Measurements from ENCODE around the gene CISH.

Gene CISH

GRCh38 chr3:50612234-50612882 lies 784 bp upstream of the CISH start:
- DNase-seq, result no peak

GRCh38 chr3:50610992-50611463 lies 546 bp downstream of the CISH start:
- DNase-seq, result no peak

DNA sequence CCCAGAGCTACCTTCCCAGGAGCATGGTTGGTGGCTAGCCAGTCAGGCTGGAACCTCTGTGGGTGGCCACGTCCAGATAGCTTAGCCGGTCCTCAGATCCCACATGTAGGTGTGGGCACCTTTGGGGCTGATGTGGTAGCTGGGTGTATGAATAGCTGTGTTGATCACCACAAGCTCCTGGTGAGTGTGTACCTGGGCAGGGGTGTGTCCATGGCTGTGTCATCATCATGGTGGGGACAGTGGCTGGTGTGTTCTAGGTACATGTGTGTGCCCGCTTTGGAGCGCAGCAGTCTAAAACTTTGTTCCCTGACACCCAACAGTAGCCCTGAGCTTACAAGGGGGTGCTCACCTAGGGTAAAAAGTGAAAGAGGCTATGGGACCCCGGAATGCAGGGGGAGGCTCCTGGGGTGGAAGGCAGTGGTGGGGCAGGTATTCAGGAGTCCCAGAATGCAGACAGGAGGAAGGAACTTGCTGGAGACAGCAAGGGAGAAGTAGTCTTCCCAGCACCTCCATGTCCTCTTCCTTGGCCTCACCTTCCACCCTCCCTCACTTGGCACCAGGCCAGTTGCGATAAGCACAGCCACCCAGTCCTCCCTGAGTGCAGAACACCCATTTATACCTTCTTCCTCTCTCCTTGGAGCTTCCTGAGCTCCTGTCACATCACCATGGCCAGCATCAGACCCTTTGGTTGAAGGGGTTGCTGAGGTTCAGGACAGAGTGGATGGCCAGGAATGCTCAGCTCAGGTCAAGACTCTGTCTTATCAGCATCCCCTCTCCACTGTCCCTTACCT lies 1.2 kb downstream of the CISH start:
- no peak for DNase-seq

- DNase-seq, result no peak
Measured at GRCh38 chr3:50609763-50610085, 1.9 kb downstream of the CISH start.

DNA sequence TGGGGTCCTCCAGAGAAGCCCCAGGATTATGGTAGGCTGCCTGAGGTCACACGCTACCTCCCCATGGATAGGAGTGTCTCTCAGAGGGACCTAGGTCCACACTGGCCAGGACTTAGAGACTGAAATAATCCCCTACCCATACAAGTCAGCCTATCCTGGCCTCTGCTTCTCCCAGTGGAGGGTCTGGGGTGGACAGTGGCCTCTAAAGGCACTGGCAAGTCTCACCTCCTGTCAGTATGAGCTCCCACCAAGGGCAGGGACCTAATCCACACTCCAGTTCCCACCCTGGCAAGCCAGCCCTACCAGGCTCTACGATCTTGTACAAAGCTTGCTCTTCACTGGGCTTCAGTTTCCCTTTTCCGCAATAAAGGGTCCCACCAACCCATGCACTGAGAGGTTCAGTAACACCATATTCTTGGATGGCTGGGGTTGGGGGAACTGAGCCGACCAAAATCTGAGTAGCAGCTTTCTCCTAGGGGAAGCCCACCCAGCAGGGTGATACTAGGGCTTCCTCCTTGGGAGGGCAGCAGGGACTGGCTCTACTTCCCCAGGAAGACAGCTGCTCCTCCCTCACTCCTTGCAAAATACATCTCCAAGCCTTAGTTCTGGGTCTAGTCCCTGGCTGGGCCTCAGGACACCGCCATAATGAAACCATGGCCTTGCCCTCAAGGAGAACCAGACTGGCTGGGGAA lies 2.4 kb downstream of the CISH start:
- DNase-seq, result no peak

DNA sequence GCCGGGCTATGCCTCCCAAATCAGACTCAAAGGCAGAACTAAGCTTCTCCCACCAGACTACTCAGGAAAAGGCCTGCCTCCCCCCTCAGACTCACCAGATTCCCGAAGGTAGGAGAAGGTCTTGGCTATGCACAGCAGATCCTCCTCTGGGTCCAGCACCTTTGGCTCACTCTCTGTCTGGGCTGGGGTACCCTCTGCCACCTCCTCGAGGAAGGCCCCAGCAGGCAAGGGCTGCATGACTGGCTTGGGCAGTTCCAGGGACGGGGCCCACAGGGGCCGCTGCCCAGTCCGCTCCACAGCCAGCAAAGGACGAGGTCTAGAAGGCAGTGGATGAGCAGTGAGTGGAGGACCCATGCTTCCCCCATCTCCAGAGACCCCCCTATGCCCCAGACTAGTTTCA lies 3.3 kb downstream of the CISH start:
- DNase-seq, result no peak

- no peak for DNase-seq
Measured at GRCh38 chr3:50607271-50608091, 4.1 kb downstream of the CISH start.

DNA sequence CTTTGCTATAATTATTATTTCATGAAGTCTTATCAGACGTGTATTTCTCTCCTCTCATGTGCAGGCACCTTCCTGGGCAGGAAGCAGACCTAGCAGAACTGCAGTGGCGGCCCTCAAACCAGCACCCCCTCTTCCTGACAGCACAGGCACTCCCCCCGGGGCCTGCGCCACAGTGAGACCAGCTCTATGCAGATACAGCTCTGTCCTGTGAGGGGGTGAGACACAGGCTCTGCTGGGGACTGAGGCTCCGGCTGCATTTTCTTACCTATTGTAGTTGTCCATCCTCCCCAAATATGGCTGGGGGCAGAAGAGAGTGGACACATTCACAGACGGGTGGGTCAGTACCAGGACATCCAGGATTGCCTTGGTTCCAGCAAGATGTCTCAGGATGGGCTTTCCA lies 5.0 kb downstream of the CISH start:
- DNase-seq, result no peak

- DNase-seq, result no peak
Measured at GRCh38 chr3:50605901-50606326, 5.7 kb downstream of the CISH start.

DNA sequence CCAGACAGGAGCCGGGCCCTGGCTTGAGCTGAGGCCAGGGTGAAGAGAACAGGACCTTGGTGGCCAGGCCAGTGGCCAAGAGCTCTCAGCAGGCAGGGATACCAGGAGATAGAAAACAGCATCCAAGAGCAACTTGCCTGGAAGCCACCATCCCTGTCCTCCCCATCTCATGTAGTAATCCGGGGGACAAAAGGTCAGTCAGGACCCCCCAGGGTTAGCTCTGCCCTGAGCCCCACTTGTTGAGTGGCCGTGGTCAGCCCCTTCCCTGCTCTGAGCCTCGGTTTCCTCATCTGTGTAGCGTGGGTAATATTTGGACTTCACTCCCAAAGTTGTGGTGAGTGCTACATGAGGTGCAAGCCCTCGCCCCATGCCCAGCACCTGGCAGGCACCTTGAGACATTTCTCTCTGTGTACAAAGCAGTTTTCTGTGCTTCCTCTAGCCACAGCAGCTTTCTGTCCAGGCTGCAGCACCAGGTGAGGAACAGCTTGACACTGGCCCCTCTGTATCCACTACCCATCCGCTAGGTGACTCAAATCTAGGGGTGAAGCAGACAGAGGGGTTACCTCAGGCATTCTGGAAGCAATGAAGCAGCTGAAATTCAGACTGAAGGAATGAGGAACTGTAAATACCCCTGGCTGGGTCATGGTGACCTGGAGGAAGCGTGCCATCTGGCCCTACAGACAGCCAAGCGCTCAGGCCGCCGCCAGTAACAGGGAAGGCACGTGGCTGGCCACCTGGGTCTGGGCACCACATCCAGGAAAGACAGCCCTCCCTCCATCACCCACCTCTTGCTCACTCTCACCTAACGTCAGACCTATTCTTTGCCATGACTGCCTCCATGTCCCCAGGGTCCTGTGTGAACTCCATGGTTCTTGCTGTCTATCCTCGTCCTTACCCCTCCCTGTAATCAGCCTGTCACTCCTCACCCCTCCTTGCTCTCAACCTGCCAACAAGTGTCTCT lies 6.7 kb downstream of the CISH start:
- DNase-seq, result no peak

DNA sequence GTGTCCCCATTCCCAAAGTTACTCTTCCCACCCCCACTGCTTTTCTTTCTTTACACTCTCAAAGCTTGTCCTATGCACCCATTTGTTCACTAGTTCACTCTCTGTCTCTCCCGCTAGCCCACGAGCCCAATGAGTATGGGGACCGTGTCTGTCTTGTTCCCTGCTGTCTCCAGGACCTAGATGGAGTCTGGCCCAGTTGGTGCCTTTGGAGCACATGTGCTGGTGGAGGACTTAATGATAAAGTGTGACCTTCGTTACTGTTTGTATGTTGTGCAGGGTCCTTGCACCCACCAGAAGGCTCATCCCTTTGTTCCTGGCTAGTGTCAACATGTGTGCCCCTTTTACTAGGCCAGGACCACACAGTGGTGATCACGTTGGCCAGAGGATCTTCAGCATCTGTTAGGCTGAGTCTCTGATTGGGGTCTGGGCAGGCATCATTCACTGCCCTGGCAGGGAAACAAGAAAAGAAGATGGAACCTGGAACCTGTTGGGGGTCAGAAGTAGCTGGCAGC lies 7.4 kb downstream of the CISH start:
- DNase-seq, result no peak

GRCh38 chr3:50603261-50604109 lies 8.1 kb downstream of the CISH start:
- no peak for DNase-seq

GRCh38 chr3:50602595-50603191 lies 8.9 kb downstream of the CISH start:
- no peak for DNase-seq

DNA sequence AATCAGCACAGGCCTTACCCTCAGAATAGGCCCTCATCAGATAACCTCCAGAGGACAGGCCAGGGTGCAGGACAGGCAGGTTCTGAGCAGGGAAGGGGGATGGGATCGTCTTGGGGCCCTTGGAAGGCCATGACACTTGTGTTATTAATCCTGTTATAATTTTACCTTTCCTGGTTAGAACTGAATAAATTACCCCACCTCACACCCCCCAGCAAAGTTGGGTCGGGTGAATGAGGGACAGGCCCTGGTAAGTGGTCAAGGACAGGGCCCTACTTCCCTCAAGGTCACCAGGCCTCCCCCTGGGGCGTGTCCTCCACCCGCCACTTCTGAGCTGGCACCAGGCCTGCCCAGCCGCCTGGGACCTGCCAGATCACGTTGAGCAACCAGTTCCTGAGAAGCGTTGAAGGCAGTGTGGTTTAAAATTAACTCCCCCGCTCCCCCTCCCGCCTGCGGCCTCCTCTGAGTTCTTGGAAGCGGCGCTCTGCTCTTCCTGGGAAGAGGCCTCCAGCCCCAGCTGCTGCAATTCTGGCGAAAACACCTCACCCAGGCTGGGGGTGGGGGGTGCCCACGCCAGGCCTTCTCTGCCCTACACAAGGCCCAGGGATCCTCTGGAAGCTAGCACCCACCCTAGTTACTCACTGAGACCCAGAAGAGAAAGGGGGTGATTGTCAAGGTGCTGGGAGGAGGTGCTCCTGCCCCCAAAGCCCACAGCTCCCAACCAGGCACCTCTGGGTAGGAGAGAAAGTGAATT lies 10.6 kb downstream of the CISH start:
- peak; percentile 45 for DNase-seq

DNA sequence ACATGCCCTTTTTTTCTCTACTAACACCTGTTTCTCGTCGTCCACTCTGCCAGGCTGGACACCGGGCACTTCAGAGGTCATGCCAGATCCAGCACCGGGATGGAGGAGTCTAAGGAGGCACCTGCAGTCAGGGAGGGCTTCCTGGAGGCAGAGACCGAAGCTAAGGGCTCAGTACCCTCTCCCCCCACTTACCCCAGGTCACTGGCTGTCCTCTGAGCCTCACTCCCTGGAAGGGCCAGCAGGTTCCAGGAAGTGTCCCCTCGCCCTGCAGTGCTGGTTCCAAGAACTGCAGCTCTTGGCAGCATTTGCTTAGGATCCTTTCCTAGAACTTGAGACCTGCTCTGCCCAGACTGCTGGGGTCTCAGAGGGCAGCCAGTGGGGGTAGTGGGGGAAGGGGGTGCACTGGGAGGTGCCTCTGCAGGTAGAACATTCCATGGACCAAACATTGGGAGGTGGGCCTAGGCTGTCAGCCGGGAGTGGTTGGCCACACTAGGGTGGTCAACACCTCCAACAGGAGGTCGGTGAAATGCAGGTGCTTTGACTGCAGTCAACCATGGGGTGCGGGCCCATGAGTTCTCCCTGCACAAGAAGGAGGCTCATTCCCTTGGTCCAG lies 11.3 kb downstream of the CISH start:
- DNase-seq, result no peak

DNA sequence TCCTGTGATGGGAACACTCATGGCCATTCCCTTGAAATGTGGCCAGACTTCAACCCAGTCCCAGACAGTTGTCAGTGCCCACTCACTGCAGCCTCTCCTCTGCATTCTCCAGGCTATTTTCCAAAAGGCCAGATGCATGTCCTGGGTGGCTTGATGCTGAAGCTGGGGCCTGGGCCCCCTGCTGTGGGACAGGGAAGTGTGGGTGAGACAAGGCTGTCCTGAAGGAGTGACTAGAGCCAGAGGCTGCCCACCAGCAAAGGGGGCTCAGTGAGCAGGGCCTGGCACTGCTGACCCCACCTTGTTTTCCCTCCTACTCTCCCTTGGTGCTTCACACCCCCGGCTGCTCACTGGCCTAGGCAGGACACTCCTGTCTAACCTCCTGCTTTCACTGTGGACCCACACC lies 11.9 kb downstream of the CISH start:
- no peak for DNase-seq

DNA sequence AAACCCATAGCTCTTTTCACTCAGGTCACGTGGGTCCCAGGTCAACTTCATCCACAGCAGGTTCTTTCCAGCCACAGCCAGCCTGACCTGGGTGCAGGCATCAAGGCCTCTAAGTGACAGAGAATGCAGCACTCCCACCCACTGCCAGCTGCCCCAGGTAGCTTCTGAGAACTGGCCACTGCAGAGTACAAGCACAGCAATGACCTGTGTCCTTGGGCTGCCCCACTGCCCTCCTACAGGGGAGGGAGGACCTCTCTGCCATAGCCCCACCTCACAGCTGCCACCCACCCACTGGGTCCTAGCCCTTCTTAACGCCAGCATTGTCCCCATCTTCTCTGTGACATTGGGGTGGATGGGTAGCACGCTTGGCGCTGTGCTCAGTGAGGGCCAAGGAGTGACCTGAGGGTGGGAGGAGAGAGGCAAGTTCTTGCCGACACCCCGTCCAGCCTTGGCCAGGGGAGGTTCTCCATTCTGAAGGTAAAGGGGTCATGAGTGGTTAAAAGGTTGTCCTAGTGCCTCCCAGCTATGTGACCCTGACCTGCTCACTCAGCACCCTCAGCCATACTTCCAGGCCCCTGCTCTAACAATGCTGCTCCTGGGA lies 12.4 kb downstream of the CISH start:
- no peak for DNase-seq

DNA sequence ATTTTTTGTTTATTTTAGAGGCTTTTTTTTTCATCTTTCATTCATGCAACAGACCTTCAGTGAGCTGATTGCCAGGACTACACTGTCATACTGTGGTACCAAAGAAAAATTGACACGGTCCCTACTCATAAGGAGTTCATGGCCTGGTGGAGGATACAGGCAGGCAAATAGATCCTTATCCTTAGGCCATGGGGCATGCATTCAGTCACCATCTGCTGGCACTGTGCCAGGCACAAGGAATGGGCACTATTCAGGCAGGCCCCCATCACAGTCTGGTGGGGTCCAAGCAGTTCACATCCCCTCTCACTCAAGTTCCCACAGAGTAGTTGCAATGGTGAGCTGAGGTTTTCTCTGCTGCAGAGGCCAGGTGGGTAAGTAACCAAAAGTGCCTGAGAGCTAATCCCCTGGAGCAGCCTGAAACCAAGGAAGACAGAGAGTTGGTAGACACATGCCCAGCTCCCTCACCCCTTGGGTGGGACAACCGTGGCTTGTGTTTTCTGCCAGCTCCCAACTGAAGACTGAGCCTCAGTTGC lies 17.3 kb downstream of the CISH start:
- no peak for DNase-seq

Data from NCI-H1436 (cell line).